Ishikawa (cell line): ENCODE measurements around the gene ARNT2.

Experiments
- CEBPB ChIP-seq: IDR thresholded peaks from 2 replicates; pipeline ENCODE4 v1.6.1; 2012
- CREB1 ChIP-seq: IDR thresholded peaks from 2 replicates; pipeline ENCODE4 v1.6.1; 2012; ENCODE audit warnings: low read depth
- EGR1 ChIP-seq: IDR thresholded peaks from 2 replicates; pipeline ENCODE4 v1.6.1; 2012
- EP300 ChIP-seq: IDR thresholded peaks from 2 replicates; pipeline ENCODE4 v1.6.1; 2012; ENCODE audit warnings: borderline replicate concordance
- FOXM1 ChIP-seq: IDR thresholded peaks from 2 replicates; pipeline ENCODE4 v1.6.1; 2012; ENCODE audit warnings: low read depth, borderline replicate concordance
- MAX ChIP-seq: IDR thresholded peaks from 2 replicates; pipeline ENCODE4 v1.6.1; 2012
- NFIC ChIP-seq: IDR thresholded peaks from 2 replicates; pipeline ENCODE4 v1.6.1; 2012
- RAD21 ChIP-seq: IDR thresholded peaks from 2 replicates; pipeline ENCODE4 v1.6.1; 2012; ENCODE audit warnings: low read depth
- REST ChIP-seq: IDR thresholded peaks from 2 replicates; pipeline ENCODE4 v1.6.1; 2012; ENCODE audit warnings: low read depth, mild to moderate bottlenecking
- TCF12 ChIP-seq: IDR thresholded peaks from 2 replicates; pipeline ENCODE4 v1.6.1; 2012; ENCODE audit warnings: low read depth
- USF1 ChIP-seq: IDR thresholded peaks from 2 replicates; pipeline ENCODE4 v1.6.1; 2012
- YY1 ChIP-seq: IDR thresholded peaks from 2 replicates; pipeline ENCODE4 v1.6.1; 2012; ENCODE audit warnings: low read depth

GRCh38 chr15:80386151-80386550 lies 18.0 kb upstream of the ARNT2 start:
- TF ChIP-seq YY1 = no peak
- no peak for TF ChIP-seq RAD21
- no peak for TF ChIP-seq EP300
- TF ChIP-seq REST = no peak
- TF ChIP-seq TCF12 = no peak
- TF ChIP-seq MAX = no peak
- TF ChIP-seq CEBPB = no peak
- TF ChIP-seq USF1 = no peak
- TF ChIP-seq NFIC = no peak
- TF ChIP-seq EGR1 = no peak
- no peak for TF ChIP-seq FOXM1
- no peak for TF ChIP-seq CREB1
